ENCODE measurements around the gene ATP13A5. TPM values are rescaled to one million over a fixed set of nuclear protein-coding genes. Genes with fewer than 3 reads are reported as not detected.
A peak's percentile ranks its signal among the peaks of the same experiment; 100 is the strongest.

Gene ATP13A5
- total RNA-seq, 4 donors from 2014 or later = not detected

DNA sequence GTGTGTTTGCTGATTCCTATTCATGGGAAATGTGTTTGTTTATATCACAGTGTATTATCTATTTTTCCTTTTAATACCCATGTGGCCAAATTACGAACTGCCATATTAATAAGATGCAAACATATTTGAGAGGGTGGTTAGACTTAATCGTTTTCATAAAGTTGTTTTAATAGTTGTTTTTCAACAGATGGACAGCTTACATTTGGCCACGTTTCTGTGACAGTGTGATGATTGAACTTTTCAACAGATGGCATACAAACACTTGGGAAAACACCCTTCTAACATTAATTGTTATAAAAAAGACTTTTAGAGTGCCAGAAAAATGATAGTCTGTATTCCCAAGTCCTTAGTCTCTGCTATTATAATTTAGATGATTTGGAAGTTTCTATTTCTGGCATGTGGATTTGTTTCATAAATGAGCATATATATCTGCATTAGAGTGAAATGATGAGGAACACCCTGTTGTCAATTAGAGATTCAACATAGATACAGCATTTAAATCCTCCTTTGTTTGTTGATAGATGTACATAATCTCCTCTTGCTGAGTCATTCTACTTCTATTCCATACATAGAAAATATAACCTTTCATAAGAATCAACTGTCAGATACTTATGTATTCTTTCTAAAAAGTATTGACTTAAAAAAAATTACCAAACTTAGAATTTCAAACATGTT is 124.4 kb downstream of the ATP13A5 start:
- H3K27me3 ChIP-seq = no peaks in the 10 kb centered on the region
- TF ChIP-seq POLR2A (IDR thresholded peaks at IDR 0.05) = no peak
- TF ChIP-seq CTCF (IDR thresholded peaks at IDR 0.05) = no peak
- H3K4me1 ChIP-seq = no peaks in the 10 kb centered on the region
- no peak overlapping the region for H3K4me3 ChIP-seq
- DNase-seq = no peak
- peaks cover 0 to 4% (median 0%) of the 10 kb centered on the region in 4 donors for H3K9me3 ChIP-seq
- H3K36me3 ChIP-seq = no peaks in the 10 kb centered on the region
- H3K27ac ChIP-seq = no peak overlapping the region

- H3K27ac ChIP-seq = no peak overlapping the region
- H3K27me3 ChIP-seq = no peaks in the 10 kb centered on the region
- no peaks in the 10 kb centered on the region for H3K4me1 ChIP-seq
- peaks cover 0 to 10% (median 0%) of the 10 kb centered on the region in 4 donors for H3K9me3 ChIP-seq
- no peak for DNase-seq
- TF ChIP-seq POLR2A (IDR thresholded peaks at IDR 0.05) = no peak
- no peak for TF ChIP-seq CTCF (IDR thresholded peaks at IDR 0.05)
- H3K4me3 ChIP-seq = no peak overlapping the region
- no peaks in the 10 kb centered on the region for H3K36me3 ChIP-seq
Measured at GRCh38 chr3:193250492-193250891, 128.1 kb downstream of the ATP13A5 start.

- no peak overlapping the region for H3K4me3 ChIP-seq
- H3K4me1 ChIP-seq = no peaks in the 10 kb centered on the region
- H3K27ac ChIP-seq = no peak overlapping the region
- TF ChIP-seq CTCF (IDR thresholded peaks at IDR 0.05) (no peak), POLR2A (IDR thresholded peaks at IDR 0.05) (no peak)
- no peak for DNase-seq
- no peaks in the 10 kb centered on the region for H3K36me3 ChIP-seq
- H3K9me3 ChIP-seq = peaks cover 0 to 10% (median 0%) of the 10 kb centered on the region in 4 donors
- H3K27me3 ChIP-seq = no peaks in the 10 kb centered on the region
Measured at GRCh38 chr3:193248848-193249468, 129.6 kb downstream of the ATP13A5 start.

DNA sequence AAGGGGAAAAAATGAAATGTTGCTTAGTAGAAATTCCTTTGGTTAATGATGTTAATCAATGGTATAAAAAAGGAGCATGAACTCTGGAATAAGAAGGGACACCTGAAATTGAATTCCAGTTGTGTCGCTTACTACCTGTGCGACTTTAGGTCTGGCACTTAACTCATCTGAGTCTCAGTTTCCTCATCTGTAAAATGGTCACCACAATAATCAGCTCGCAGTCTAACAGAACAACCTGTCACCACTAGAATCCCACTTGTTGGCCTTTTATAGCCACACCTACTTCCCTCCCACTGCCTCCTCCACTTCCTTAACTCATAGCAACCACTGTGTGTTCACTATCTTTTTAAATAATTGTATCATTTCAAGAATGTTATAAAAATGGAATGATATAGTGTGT is 135.0 kb downstream of the ATP13A5 start:
- TF ChIP-seq CTCF (IDR thresholded peaks at IDR 0.05) (no peak), POLR2A (IDR thresholded peaks at IDR 0.05) (no peak)
- peaks cover 0 to 6% (median 0%) of the 10 kb centered on the region in 4 donors for H3K4me1 ChIP-seq
- no peak overlapping the region for H3K4me3 ChIP-seq
- no peaks in the 10 kb centered on the region for H3K27me3 ChIP-seq
- H3K9me3 ChIP-seq = peaks cover 0 to under 1% (median 0%) of the 10 kb centered on the region in 4 donors
- no peak for DNase-seq
- no peaks in the 10 kb centered on the region for H3K36me3 ChIP-seq
- H3K27ac ChIP-seq = no peak overlapping the region

- no peak for DNase-seq
- peaks cover 0 to 6% (median 0%) of the 10 kb centered on the region in 4 donors for H3K4me1 ChIP-seq
- TF ChIP-seq POLR2A (IDR thresholded peaks at IDR 0.05) (no peak), CTCF (IDR thresholded peaks at IDR 0.05) (no peak)
- no peaks in the 10 kb centered on the region for H3K9me3 ChIP-seq
- no peak overlapping the region for H3K27ac ChIP-seq
- H3K36me3 ChIP-seq = no peaks in the 10 kb centered on the region
- no peaks in the 10 kb centered on the region for H3K27me3 ChIP-seq
- H3K4me3 ChIP-seq = peak overlapping the region in 1 of 4 donors; percentile 43
Measured at GRCh38 chr3:193241716-193242115, 136.8 kb downstream of the ATP13A5 start.

Data from Peyer's patch (tissue), 4 donors.